Hepatocyte (in vitro differentiated cells): ENCODE data around the gene COL19A1.

Experiments used
- CTCF ChIP-seq: fragments of 200-600 bp; sonication (generic); IDR thresholded peaks from 2 replicates; pipeline ENCODE4 v1.5.1; 2016; ENCODE audit warnings: antibody characterized with exemption, mild to moderate bottlenecking; ENCODE audit not compliant: poor library complexity
- EZH2 ChIP-seq: fragments of 200-600 bp; sonication (generic); IDR thresholded peaks from 2 replicates; pipeline ENCODE4 v1.6.1; 2016; ENCODE audit warnings: antibody characterized with exemption, mild to moderate bottlenecking, borderline replicate concordance

- TF ChIP-seq CTCF (no peak), EZH2 (no peak)
Measured at GRCh38 chr6:70028246-70028645, 161.9 kb downstream of the COL19A1 start.
